Measurements from ENCODE around the gene ZBTB20. TPM values are rescaled to one million over a fixed set of nuclear protein-coding genes. Genes with fewer than 3 reads are reported as not detected.

Gene ZBTB20
- total and polyA plus RNA-seq, 4 donors = 0.74 to 77.1 (median 27.9) TPM

GRCh38 chr3:114839476-114839875, 307.6 kb downstream of the ZBTB20 start:
- DNase-seq = no peak
- ATAC-seq (ENCODE audit: insufficient read depth, low FRiP score) = no peak
- Histone ChIP-seq H3K4me1 (ENCODE audit: control insufficient read depth in 5 of 5, insufficient read depth in 5 of 5, low read length in 5 of 5) (peaks cover 0 to 6% (median 0%) of the 10 kb centered on the region in 5 donors), H3K9me3 (ENCODE audit: control insufficient read depth in 4 of 4, insufficient read depth in 3 of 4, low read length in 3 of 4) (no peaks in the 10 kb centered on the region), H3K4me3 (no peak overlapping the region), H3K27ac (ENCODE audit: low read depth in 1 of 2, low read length in 1 of 2) (no peak overlapping the region), H3K36me3 (ENCODE audit: control insufficient read depth in 4 of 4, insufficient read depth in 4 of 4, low read length in 4 of 4) (no peaks in the 10 kb centered on the region), H3K27me3 (ENCODE audit: control insufficient read depth in 3 of 3, insufficient read depth in 3 of 3, low read length in 2 of 3) (no peaks in the 10 kb centered on the region), H3K9ac (ENCODE audit: insufficient read depth in 1 of 2, low read length in 2 of 2) (no peak overlapping the region)
- TF ChIP-seq, protein P1, sequence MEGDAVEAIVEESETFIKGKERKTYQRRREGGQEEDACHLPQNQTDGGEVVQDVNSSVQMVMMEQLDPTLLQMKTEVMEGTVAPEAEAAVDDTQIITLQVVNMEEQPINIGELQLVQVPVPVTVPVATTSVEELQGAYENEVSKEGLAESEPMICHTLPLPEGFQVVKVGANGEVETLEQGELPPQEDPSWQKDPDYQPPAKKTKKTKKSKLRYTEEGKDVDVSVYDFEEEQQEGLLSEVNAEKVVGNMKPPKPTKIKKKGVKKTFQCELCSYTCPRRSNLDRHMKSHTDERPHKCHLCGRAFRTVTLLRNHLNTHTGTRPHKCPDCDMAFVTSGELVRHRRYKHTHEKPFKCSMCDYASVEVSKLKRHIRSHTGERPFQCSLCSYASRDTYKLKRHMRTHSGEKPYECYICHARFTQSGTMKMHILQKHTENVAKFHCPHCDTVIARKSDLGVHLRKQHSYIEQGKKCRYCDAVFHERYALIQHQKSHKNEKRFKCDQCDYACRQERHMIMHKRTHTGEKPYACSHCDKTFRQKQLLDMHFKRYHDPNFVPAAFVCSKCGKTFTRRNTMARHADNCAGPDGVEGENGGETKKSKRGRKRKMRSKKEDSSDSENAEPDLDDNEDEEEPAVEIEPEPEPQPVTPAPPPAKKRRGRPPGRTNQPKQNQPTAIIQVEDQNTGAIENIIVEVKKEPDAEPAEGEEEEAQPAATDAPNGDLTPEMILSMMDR (IDR thresholded peaks at IDR 0.05; ENCODE audit: control extremely low read depth, extremely low read depth) = no peak
- WGBS, 2 donors = 92 to 95% methylated on average over 2 of the region's 2 CpGs

DNA sequence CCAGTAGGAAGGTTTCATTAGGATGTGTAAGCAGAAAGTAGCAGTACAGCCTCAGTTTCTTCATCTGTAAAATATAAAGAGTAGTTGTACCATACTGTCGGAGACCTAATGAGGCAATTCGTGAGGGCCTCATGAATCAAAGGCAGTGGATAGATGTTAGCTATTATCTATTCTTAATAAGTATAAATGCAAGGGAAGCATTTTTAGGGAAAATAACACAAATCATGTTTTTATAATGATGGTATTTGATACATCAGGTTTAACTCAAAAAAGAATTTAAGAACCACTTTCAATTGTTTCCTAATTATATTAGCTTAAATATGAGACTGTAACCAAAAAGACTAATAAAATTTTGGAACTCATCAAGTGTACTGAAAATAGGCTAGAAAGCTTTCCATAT, 309.1 kb downstream of the ZBTB20 start:
- Histone ChIP-seq H3K27ac (ENCODE audit: low read depth in 1 of 2, low read length in 1 of 2) (no peak overlapping the region), H3K27me3 (ENCODE audit: control insufficient read depth in 3 of 3, insufficient read depth in 3 of 3, low read length in 2 of 3) (no peaks in the 10 kb centered on the region), H3K4me1 (ENCODE audit: control insufficient read depth in 5 of 5, insufficient read depth in 5 of 5, low read length in 5 of 5) (peaks cover 0 to 6% (median 0%) of the 10 kb centered on the region in 5 donors), H3K9ac (ENCODE audit: insufficient read depth in 1 of 2, low read length in 2 of 2) (no peak overlapping the region), H3K4me3 (no peak overlapping the region), H3K9me3 (ENCODE audit: control insufficient read depth in 4 of 4, insufficient read depth in 3 of 4, low read length in 3 of 4) (no peaks in the 10 kb centered on the region), H3K36me3 (ENCODE audit: control insufficient read depth in 4 of 4, insufficient read depth in 4 of 4, low read length in 4 of 4) (no peaks in the 10 kb centered on the region)
- WGBS, 2 donors = 98% methylated on average over 2 of the region's 2 CpGs
- TF ChIP-seq, protein P1 (IDR thresholded peaks at IDR 0.05; ENCODE audit: control extremely low read depth, extremely low read depth) = no peak
- ATAC-seq (ENCODE audit: insufficient read depth, low FRiP score) = no peak
- no peak for DNase-seq

GRCh38 chr3:114834175-114834940, 312.7 kb downstream of the ZBTB20 start:
- Histone ChIP-seq H3K36me3 (ENCODE audit: control insufficient read depth in 4 of 4, insufficient read depth in 4 of 4, low read length in 4 of 4) (no peaks in the 10 kb centered on the region), H3K27me3 (ENCODE audit: control insufficient read depth in 3 of 3, insufficient read depth in 3 of 3, low read length in 2 of 3) (no peaks in the 10 kb centered on the region), H3K4me3 (no peak overlapping the region), H3K9ac (ENCODE audit: insufficient read depth in 1 of 2, low read length in 2 of 2) (no peak overlapping the region), H3K27ac (ENCODE audit: low read depth in 1 of 2, low read length in 1 of 2) (no peak overlapping the region), H3K4me1 (ENCODE audit: control insufficient read depth in 5 of 5, insufficient read depth in 5 of 5, low read length in 5 of 5) (peaks cover 0 to 7% (median 0%) of the 10 kb centered on the region in 5 donors), H3K9me3 (ENCODE audit: control insufficient read depth in 4 of 4, insufficient read depth in 3 of 4, low read length in 3 of 4) (no peaks in the 10 kb centered on the region)
- TF ChIP-seq, protein P1 (IDR thresholded peaks at IDR 0.05; ENCODE audit: control extremely low read depth, extremely low read depth) = no peak
- 55 to 58% methylated on average over 7 of the region's 7 CpGs for WGBS, 2 donors
- peak in 1 of 3 donors; percentile 19 for DNase-seq
- no peak for ATAC-seq (ENCODE audit: insufficient read depth, low FRiP score)
